Ishikawa (cell line): Measurements from ENCODE around the gene MAGI1.

Experiments used
- CEBPB ChIP-seq: IDR thresholded peaks from 2 replicates; pipeline ENCODE4 v1.6.1; 2012
- EP300 ChIP-seq: IDR thresholded peaks from 2 replicates; pipeline ENCODE4 v1.6.1; 2012; ENCODE audit warnings: borderline replicate concordance
- NFIC ChIP-seq: IDR thresholded peaks from 2 replicates; pipeline ENCODE4 v1.6.1; 2012
- RAD21 ChIP-seq: IDR thresholded peaks from 2 replicates; pipeline ENCODE4 v1.6.1; 2012; ENCODE audit warnings: low read depth
- REST ChIP-seq: IDR thresholded peaks from 2 replicates; pipeline ENCODE4 v1.6.1; 2012; ENCODE audit warnings: low read depth, mild to moderate bottlenecking
- TF ChIP-seq, protein P1 (sequence below): IDR thresholded peaks from 2 replicates; pipeline ENCODE4 v1.6.1; 2012
- TF ChIP-seq, protein P2 (sequence below): IDR thresholded peaks from 2 replicates; pipeline ENCODE4 v1.6.1; 2012

- no peak for TF ChIP-seq CEBPB
- no peak for TF ChIP-seq REST
- TF ChIP-seq, protein P1, sequence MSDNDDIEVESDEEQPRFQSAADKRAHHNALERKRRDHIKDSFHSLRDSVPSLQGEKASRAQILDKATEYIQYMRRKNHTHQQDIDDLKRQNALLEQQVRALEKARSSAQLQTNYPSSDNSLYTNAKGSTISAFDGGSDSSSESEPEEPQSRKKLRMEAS: no peak
- TF ChIP-seq, protein P2, sequence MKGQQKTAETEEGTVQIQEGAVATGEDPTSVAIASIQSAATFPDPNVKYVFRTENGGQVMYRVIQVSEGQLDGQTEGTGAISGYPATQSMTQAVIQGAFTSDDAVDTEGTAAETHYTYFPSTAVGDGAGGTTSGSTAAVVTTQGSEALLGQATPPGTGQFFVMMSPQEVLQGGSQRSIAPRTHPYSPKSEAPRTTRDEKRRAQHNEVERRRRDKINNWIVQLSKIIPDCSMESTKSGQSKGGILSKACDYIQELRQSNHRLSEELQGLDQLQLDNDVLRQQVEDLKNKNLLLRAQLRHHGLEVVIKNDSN: no peak
- no peak for TF ChIP-seq NFIC
- TF ChIP-seq RAD21: no peak
- no peak for TF ChIP-seq EP300
These were observed 695.7 kb downstream of the MAGI1 start for GRCh38 chr3:65343026-65343425.
